MM.1S (cell line): ENCODE data around the gene IL17REL.

Source experiments
- EZH2 ChIP-seq: fragments of 300-600 bp; sonication (generic); optimal IDR thresholded peaks from 2 replicates; pipeline ENCODE3; 2017; ENCODE audit warnings: low read depth, mild to moderate bottlenecking, antibody characterized with exemption, low read length, mixed read lengths
- EZH2phosphoT487 ChIP-seq: fragments of 300-600 bp; sonication (generic); IDR thresholded peaks from 2 replicates; pipeline ENCODE4 v1.6.1; 2018; ENCODE audit warnings: antibody characterized with exemption, low read length
- TF ChIP-seq, protein P1 (sequence below): fragments of 300-600 bp; sonication (generic); IDR thresholded peaks from 2 replicates; pipeline ENCODE4 v1.5.1; 2016; ENCODE audit warnings: antibody characterized with exemption, low read length, mixed read lengths

DNA sequence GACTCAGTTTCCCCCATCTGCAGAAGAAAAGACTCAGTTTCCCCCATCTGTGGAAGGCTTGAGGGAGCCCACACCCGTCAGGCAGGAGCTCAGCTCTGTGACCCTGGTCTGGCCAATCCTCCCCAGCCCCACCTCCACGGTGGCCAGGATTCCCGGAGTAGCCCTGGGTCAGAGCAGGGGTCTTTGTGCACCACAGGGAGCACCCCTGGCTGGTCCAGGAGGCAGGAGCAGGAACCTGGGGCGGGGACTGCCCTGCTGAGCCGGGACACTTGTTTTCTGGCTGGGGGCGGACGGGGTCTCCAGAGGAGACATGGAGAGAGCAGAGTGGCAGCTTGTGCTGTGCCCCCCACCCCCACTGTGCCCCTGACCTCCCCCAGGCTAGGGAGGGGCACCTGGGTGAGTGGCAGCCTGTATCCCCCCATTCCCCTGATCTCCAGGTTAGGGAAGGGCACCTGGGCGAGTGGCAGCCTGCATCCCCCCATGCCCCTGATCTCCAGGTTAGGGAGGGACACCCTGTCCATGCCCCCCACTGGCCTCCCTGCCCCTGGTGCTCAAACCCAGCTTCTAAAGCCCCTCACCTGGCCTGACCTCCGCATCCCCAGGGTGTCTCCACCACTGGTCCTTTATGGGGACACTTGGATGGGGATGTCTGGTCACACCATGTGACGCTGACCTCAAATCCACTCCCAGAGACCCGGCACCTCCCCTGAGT lies 18.8 kb downstream of the IL17REL start:
- TF ChIP-seq, protein P1, sequence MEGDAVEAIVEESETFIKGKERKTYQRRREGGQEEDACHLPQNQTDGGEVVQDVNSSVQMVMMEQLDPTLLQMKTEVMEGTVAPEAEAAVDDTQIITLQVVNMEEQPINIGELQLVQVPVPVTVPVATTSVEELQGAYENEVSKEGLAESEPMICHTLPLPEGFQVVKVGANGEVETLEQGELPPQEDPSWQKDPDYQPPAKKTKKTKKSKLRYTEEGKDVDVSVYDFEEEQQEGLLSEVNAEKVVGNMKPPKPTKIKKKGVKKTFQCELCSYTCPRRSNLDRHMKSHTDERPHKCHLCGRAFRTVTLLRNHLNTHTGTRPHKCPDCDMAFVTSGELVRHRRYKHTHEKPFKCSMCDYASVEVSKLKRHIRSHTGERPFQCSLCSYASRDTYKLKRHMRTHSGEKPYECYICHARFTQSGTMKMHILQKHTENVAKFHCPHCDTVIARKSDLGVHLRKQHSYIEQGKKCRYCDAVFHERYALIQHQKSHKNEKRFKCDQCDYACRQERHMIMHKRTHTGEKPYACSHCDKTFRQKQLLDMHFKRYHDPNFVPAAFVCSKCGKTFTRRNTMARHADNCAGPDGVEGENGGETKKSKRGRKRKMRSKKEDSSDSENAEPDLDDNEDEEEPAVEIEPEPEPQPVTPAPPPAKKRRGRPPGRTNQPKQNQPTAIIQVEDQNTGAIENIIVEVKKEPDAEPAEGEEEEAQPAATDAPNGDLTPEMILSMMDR: no peak
- no peak for TF ChIP-seq EZH2phosphoT487
- TF ChIP-seq EZH2: no peak
